Measurements from ENCODE around the gene CHST2. TPM values are rescaled to one million over a fixed set of nuclear protein-coding genes. Genes with fewer than 3 reads are reported as not detected.

The CHST2 gene
- total and polyA plus RNA-seq, 2 donors (not counting 1 experiment from before 2014, with no cell fraction given): 1.1 to 2.6 TPM

- Histone ChIP-seq H3K36me3 (ENCODE audit: control insufficient read depth, insufficient read depth, low read length) (no peaks in the 10 kb centered on the region), H2AFZ (ENCODE audit: low read length) (no peak overlapping the region), H3K9ac (ENCODE audit: insufficient read depth, low read length) (no peak overlapping the region), H3K27ac (ENCODE audit: insufficient read depth, low read length) (no peak overlapping the region), H3K4me3 (replicated peaks in 1 of 4; ENCODE audit: control extremely low read depth in 1 of 4, insufficient read depth in 1 of 4, low read depth in 3 of 4, low read length in 4 of 4) (no peak overlapping the region), H3K27me3 (ENCODE audit: control insufficient read depth, insufficient read depth, low read length) (no peaks in the 10 kb centered on the region), H3K4me1 (ENCODE audit: control insufficient read depth, extremely low read depth, insufficient read depth, low read length) (peaks cover 16% of the 10 kb centered on the region), H3K4me2 (ENCODE audit: extremely low read depth, insufficient read depth, low read length) (no peak overlapping the region), H3K79me2 (ENCODE audit: control insufficient read depth, insufficient read depth, low read length) (no peaks in the 10 kb centered on the region), H3K9me3 (ENCODE audit: control insufficient read depth, insufficient read depth, low read depth, low read length) (no peaks in the 10 kb centered on the region), H4K20me1 (ENCODE audit: control insufficient read depth, extremely low read depth, insufficient read depth, low read length) (no peaks in the 10 kb centered on the region)
- TF ChIP-seq EZH2 (IDR thresholded peaks at IDR 0.05; ENCODE audit: low read length, missing control alignments): no peak
- TF ChIP-seq CTCF (conservative IDR thresholded peaks at IDR 0.05 in 1 of 2, IDR thresholded peaks at IDR 0.05 in 1 of 2; ENCODE audit: low read depth in 1 of 2, low read length in 2 of 2): no peak
- DNase-seq (ENCODE audit: low read depth in 2 of 2): peak in 1 of 2 donors; percentile 13
Observed at GRCh38 chr3:143172062-143172794, 52.7 kb downstream of the CHST2 start.

- Histone ChIP-seq H3K4me2 (ENCODE audit: extremely low read depth, insufficient read depth, low read length) (no peak overlapping the region), H3K4me1 (ENCODE audit: control insufficient read depth, extremely low read depth, insufficient read depth, low read length) (peaks cover 14% of the 10 kb centered on the region), H3K4me3 (replicated peaks in 1 of 4; ENCODE audit: control extremely low read depth in 1 of 4, insufficient read depth in 1 of 4, low read depth in 3 of 4, low read length in 4 of 4) (no peak overlapping the region), H3K36me3 (ENCODE audit: control insufficient read depth, insufficient read depth, low read length) (no peaks in the 10 kb centered on the region), H3K9me3 (ENCODE audit: control insufficient read depth, insufficient read depth, low read depth, low read length) (no peaks in the 10 kb centered on the region), H2AFZ (ENCODE audit: low read length) (no peak overlapping the region), H3K27me3 (ENCODE audit: control insufficient read depth, insufficient read depth, low read length) (no peaks in the 10 kb centered on the region), H4K20me1 (ENCODE audit: control insufficient read depth, extremely low read depth, insufficient read depth, low read length) (no peaks in the 10 kb centered on the region), H3K27ac (ENCODE audit: insufficient read depth, low read length) (no peak overlapping the region), H3K79me2 (ENCODE audit: control insufficient read depth, insufficient read depth, low read length) (no peaks in the 10 kb centered on the region), H3K9ac (ENCODE audit: insufficient read depth, low read length) (no peak overlapping the region)
- TF ChIP-seq EZH2 (IDR thresholded peaks at IDR 0.05; ENCODE audit: low read length, missing control alignments): no peak
- TF ChIP-seq CTCF (conservative IDR thresholded peaks at IDR 0.05 in 1 of 2, IDR thresholded peaks at IDR 0.05 in 1 of 2; ENCODE audit: low read depth in 1 of 2, low read length in 2 of 2): no peak
- peak in 1 of 2 donors; percentile 19 for DNase-seq (ENCODE audit: low read depth in 2 of 2)
Observed at GRCh38 chr3:143172795-143173145, 53.2 kb downstream of the CHST2 start.

GRCh38 chr3:143173242-143173641 is 53.7 kb downstream of the CHST2 start:
- no peak overlapping the region for H3K27ac ChIP-seq (ENCODE audit: insufficient read depth, low read length)
- H3K4me2 ChIP-seq (ENCODE audit: extremely low read depth, insufficient read depth, low read length): no peak overlapping the region
- no peak overlapping the region for H2AFZ ChIP-seq (ENCODE audit: low read length)
- no peak overlapping the region for H3K4me3 ChIP-seq (replicated peaks in 1 of 4; ENCODE audit: control extremely low read depth in 1 of 4, insufficient read depth in 1 of 4, low read depth in 3 of 4, low read length in 4 of 4)
- no peak overlapping the region for H3K9ac ChIP-seq (ENCODE audit: insufficient read depth, low read length)
- peaks cover 13% of the 10 kb centered on the region for H3K4me1 ChIP-seq (ENCODE audit: control insufficient read depth, extremely low read depth, insufficient read depth, low read length)
- H4K20me1 ChIP-seq (ENCODE audit: control insufficient read depth, extremely low read depth, insufficient read depth, low read length): no peaks in the 10 kb centered on the region
- H3K36me3 ChIP-seq (ENCODE audit: control insufficient read depth, insufficient read depth, low read length): no peaks in the 10 kb centered on the region
- no peaks in the 10 kb centered on the region for H3K79me2 ChIP-seq (ENCODE audit: control insufficient read depth, insufficient read depth, low read length)
- no peaks in the 10 kb centered on the region for H3K9me3 ChIP-seq (ENCODE audit: control insufficient read depth, insufficient read depth, low read depth, low read length)
- TF ChIP-seq EZH2 (IDR thresholded peaks at IDR 0.05; ENCODE audit: low read length, missing control alignments): no peak
- no peak for TF ChIP-seq CTCF (conservative IDR thresholded peaks at IDR 0.05 in 1 of 2, IDR thresholded peaks at IDR 0.05 in 1 of 2; ENCODE audit: low read depth in 1 of 2, low read length in 2 of 2)
- no peak for DNase-seq (ENCODE audit: low read depth in 2 of 2)
- no peaks in the 10 kb centered on the region for H3K27me3 ChIP-seq (ENCODE audit: control insufficient read depth, insufficient read depth, low read length)

Other genes starting within 250 kb of the CHST2 start
- gene PCOLCE2, start 230.7 kb upstream of the CHST2 start, total RNA-seq: 6.7 and 26.3 TPM in 2 replicates
- 4.8 and 16.1 TPM in 2 replicates for gene PCOLCE2, start 230.7 kb upstream of the CHST2 start, polyA plus RNA-seq
- not detected in 2 replicates for gene PAQR9, start 156.1 kb upstream of the CHST2 start, total RNA-seq
- 0.02 TPM in 1 of 2 replicates, not detected in the other for gene PAQR9, start 156.1 kb upstream of the CHST2 start, polyA plus RNA-seq
- gene U2SURP, start 118.2 kb upstream of the CHST2 start, total RNA-seq: 35.4 and 39.1 TPM in 2 replicates
- gene U2SURP, start 118.2 kb upstream of the CHST2 start, polyA plus RNA-seq: 44.8 and 45.5 TPM in 2 replicates

Measured in fibroblast of lung (primary cell).